Uterus (tissue), 2 donors: Measurements from ENCODE around the gene INPP5F.

Experiments used
- CTCF ChIP-seq, 4 experiments: fragments of 200-600 bp in 2 of 4; fragments of 450-650 bp in 2 of 4; sonication (generic) in 2 of 4; IDR thresholded peaks; one replicate each; pipeline ENCODE4 v1.5.1; 2016 to 2019; ENCODE audit warnings: antibody characterized with exemption in 4 of 4, mild to moderate bottlenecking in 2 of 4, moderate library complexity in 1 of 4
- POLR2A ChIP-seq, 2 donors: fragments of 450-650 bp; IDR thresholded peaks; one replicate each; pipeline ENCODE4 v1.6.1; 2016; ENCODE audit warnings: antibody characterized with exemption in 2 of 2, mild to moderate bottlenecking in 1 of 2, moderate library complexity in 1 of 2

- no peak for TF ChIP-seq CTCF (IDR thresholded peaks at IDR 0.05)
- TF ChIP-seq POLR2A (IDR thresholded peaks at IDR 0.05) = no peak
Measured at GRCh38 chr10:119754085-119754484, 28.2 kb downstream of the INPP5F start.
